MM.1S (cell line): ENCODE measurements around the gene G6PD.

Experiments used
- CTCF ChIP-seq: fragments of 300-600 bp; sonication (generic); IDR thresholded peaks from 2 replicates; pipeline ENCODE4 v1.5.1; 2016; ENCODE audit warnings: antibody characterized with exemption, low read length, mixed read lengths
- EZH2 ChIP-seq: fragments of 300-600 bp; sonication (generic); optimal IDR thresholded peaks from 2 replicates; pipeline ENCODE3; 2017; ENCODE audit warnings: low read depth, mild to moderate bottlenecking, antibody characterized with exemption, low read length, mixed read lengths

GRCh38 chrX:154593201-154593600 is 46.6 kb upstream of the G6PD start:
- no peak for TF ChIP-seq CTCF
- TF ChIP-seq EZH2, result no peak
